HG02970 (cell line): ENCODE data around the gene FAM193A.
"Not testable (repeated sequence)": the region's sequence is repeated elsewhere in the genome, so short reads cannot be mapped to it uniquely, and the experiment has no call there.

ENCODE experiments used
- ATAC-seq: cut with Tn5 transposase; IDR thresholded peaks from one replicate; pipeline ENCODE4 v1.9.1; 2021; ENCODE audit warnings: mild to moderate bottlenecking, moderate library complexity, moderate number of reproducible peaks; ENCODE audit not compliant: unreplicated experiment, low FRiP score

The FAM193A gene

GRCh38 chr4:2762048-2762447, 225.6 kb downstream of the FAM193A start:
- no peak for ATAC-seq

- ATAC-seq: not testable (repeated sequence)
Observed at GRCh38 chr4:2762486-2763370, 226.3 kb downstream of the FAM193A start.

- ATAC-seq: no peak
Observed at GRCh38 chr4:2763511-2763967, 227.1 kb downstream of the FAM193A start.

DNA sequence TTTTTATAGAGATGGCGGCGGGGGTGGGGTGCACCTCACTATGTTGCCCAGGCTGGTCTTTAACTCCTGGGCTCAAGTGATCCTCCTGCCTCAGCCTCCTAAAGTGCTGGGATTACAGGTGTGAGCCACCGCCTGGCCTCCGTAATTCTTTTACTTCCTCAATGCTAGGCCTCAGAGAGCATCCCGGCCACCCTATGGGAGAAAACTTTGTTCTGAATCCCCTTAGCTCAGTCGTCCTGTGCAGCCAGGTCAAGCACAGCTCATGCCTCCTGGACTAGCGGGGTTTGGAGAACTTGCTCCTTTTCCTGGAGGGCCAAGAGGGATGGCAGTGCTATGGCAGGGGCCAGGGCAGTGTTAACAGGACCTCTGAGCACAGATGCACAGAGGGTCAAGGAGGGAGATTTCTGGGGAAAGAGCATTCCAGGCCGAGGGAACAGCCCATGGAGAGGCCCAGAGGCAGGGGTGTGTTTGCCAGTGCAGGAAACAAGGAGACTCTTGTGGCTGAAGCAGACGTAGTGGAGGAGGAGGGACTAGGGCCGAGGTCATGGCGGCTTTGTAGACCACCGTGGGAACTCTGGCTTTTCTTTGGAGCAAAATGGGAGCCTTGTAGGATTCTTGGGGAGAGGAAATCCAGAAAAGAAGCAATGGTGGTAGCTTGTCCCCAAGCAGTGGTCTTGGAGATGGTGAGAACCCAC, 229.5 kb downstream of the FAM193A start:
- ATAC-seq: no peak

GRCh38 chr4:2767046-2767704, 230.7 kb downstream of the FAM193A start:
- ATAC-seq: no peak

DNA sequence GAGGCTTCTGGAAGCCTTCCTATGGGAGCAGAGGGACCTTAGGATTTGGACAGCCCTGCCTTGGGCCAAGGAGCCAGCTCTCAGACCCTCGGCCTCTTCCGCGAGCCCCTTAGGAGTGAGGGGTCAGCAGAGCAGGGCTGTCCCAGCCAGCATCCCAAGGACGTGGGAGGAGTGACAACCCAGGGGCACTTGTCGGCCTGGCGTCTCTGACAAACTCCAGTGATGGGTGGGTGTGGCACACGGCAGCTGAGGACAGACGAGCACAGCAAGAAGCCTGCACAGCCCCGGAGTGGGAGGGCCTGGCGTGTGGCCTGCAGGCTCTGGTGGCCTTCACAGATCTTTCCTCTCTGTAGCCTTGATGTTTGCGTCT, 231.2 kb downstream of the FAM193A start:
- ATAC-seq: no peak

DNA sequence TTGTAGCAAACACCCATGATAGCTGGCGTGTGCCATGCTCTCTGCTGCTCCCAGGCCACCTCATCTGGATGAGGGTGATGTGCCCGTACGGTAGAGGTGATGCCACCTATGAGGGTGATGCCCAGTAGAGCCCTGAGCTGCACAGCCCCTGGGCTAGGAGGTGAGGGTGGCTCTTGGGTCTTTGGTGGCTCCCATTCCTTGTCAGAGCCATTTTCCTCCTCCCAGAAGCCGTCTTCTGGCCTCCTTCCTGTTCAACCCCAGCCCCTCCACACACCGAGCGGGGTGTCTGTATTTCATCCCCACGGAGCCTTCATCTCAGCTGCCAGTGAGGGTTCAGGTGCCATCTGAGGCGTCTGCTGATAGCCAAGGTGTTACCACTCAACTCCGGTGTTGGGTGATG, 231.7 kb downstream of the FAM193A start:
- ATAC-seq: no peak

- no peak for ATAC-seq
Observed at GRCh38 chr4:2768921-2769336, 232.5 kb downstream of the FAM193A start.

DNA sequence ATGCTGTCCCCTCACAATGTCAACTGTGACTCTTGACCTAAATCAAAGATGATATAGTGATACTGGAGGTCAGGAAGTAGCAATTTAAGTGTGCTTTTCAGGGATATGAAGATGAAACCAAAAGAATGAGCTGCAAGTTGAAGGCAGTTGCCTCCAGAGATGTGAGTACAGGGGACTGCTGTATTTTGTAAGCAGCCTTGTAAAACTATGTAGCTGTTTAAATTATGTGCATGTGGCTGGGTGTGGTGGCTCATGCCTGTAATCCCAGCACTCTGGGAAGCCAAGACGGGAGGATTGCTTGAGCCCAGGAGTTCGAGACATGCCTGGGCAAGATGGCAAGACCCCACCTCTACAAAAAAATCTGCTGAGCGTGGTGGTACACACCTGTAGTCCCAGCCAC, 234.8 kb downstream of the FAM193A start:
- no peak for ATAC-seq

DNA sequence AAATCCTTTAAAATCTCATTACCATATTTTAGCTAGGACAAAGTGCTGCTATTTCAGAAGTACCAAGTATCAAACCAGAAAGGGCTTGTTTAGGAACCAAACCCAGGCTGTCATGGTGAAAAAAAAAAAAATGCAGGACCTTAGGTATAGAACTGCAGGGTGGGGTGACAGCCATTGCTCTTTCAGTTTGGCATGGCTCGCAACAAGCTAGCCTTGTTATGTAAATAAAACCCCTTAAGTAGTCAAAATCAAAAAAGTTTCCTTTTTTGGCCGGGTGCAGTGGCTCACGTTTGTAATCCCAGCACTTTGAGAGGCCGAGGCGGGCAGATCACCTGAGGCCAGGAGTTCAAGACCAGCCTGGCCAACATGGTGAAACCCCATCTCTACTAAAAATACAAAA, 244.2 kb downstream of the FAM193A start:
- ATAC-seq: not testable (repeated sequence)

DNA sequence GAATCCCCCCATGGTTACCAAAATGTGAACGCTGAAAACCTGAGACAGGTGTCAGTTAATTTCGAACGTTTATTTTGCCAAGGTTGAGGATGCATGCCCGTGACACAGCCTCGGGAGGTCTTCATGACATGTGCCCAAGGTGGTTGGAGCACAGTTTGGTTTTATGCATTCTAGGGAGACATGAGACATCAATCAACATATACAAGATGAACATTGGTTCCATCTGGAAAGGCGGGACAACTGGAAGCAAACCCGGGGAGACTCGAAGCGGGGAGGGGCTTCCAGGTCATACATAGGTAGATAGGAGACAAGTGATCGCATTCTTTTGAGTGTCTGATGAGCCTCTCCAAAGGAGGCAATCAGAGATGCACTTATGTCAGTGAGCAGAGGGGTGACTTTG, 245.5 kb downstream of the FAM193A start:
- no peak for ATAC-seq
